Measurements from ENCODE around the gene DLG2.

Gene DLG2

DNA sequence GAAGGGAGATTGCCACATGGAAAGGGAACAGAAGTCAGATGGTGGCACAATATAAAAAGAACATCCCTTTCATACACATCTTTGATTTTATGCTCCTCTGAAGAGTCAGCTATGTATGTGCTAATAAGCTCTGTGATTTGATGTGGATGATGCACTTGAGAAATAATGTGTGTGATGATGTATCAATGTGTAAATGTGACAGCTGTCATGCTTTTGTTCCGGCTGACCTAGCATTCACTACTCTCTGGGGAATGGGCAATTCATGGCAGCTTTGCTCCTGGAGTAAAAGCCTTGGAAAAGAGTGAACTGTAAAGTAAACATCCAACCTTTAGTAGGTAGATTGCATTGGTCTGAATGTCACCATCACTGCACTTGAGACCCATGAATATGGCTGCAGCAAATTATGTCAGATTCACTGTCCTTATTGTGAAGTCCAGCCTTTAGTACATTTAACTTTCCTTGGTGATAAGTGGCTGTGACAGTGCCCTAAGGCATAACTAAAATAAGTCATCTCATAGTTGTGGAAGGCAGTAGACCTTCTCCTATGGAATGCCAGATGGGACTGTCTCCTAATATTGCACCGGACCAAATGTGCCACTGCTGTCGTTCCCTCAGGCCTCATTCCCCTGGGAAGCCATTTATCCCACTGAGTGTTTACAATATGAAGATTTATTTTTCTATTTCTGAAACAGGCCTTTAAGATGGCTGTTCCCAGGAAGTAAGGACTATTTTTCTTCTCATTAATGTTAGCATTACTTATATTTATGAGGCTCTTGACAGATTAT, 2162.8 kb downstream of the DLG2 start:
- TF ChIP-seq, protein P1, sequence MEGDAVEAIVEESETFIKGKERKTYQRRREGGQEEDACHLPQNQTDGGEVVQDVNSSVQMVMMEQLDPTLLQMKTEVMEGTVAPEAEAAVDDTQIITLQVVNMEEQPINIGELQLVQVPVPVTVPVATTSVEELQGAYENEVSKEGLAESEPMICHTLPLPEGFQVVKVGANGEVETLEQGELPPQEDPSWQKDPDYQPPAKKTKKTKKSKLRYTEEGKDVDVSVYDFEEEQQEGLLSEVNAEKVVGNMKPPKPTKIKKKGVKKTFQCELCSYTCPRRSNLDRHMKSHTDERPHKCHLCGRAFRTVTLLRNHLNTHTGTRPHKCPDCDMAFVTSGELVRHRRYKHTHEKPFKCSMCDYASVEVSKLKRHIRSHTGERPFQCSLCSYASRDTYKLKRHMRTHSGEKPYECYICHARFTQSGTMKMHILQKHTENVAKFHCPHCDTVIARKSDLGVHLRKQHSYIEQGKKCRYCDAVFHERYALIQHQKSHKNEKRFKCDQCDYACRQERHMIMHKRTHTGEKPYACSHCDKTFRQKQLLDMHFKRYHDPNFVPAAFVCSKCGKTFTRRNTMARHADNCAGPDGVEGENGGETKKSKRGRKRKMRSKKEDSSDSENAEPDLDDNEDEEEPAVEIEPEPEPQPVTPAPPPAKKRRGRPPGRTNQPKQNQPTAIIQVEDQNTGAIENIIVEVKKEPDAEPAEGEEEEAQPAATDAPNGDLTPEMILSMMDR (IDR thresholded peaks at IDR 0.05; ENCODE audit: borderline replicate concordance, insufficient read depth, low read depth, low read length): no peak
- no peak overlapping the region for H3K4me3 ChIP-seq (ENCODE audit: low read depth, low read length)

DNA sequence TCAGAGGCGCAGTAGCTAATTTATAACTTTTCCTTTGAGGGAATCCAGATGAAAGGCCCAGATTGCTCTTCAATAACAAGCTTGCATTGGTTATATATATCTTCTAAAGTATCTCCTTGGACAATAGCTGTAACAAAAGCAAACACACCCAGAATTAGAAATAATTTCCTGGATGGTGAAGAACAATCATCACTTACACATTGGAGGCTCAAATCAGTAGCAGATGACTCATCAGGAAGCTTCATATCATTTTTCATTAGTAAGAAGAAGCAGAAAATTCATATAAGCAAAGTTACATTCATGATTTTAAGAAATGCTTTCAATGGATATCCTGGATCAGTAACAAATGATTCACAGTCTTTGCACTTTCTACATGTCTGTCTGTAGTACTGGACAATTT, 2167.3 kb downstream of the DLG2 start:
- TF ChIP-seq, protein P1 (IDR thresholded peaks at IDR 0.05; ENCODE audit: borderline replicate concordance, insufficient read depth, low read depth, low read length): no peak
- H3K4me3 ChIP-seq (ENCODE audit: low read depth, low read length): no peak overlapping the region

DNA sequence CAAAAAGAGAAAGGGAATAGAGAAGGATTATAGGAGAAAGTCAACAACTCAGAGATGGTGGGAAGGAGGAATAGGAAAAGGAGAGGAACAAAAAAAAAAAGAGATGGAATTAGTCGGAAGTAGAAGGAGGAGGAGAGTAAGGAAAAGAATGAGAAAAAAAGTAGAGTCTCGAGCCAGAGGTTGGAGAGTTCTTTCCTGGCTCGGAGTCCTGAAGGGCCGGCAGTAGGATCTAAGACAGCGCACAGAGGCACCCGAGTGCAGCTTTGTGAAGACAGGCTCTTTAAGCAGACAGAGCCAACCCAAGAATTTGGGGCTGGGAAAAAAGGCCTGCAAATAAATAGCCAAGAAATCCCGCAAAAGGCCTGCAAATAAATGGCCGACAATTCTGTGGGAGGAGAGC, 2170.6 kb downstream of the DLG2 start:
- no peak overlapping the region for H3K4me3 ChIP-seq (ENCODE audit: low read depth, low read length)
- TF ChIP-seq, protein P1 (IDR thresholded peaks at IDR 0.05; ENCODE audit: borderline replicate concordance, insufficient read depth, low read depth, low read length): no peak

DNA sequence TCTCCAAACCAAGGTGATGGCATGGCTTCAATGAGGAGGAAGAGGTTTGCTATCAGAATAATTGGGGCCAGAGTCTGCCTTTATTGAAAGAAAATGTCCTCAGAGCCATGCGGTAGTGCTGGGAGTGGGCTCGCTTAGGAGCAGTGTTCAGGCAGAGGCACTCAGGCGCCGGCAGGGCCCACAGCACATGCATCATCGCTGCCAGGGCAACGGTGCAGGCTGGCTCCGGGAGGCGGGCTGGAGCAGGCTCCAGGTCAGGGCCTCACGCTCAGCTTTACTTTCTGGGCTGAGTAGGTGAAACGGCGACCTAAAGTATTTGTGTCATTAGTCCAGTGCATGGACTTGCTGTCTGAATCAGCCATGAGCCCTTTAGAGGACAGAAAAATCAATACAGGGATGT, 2171.1 kb downstream of the DLG2 start:
- TF ChIP-seq, protein P1 (IDR thresholded peaks at IDR 0.05; ENCODE audit: borderline replicate concordance, insufficient read depth, low read depth, low read length): no peak
- no peak overlapping the region for H3K4me3 ChIP-seq (ENCODE audit: low read depth, low read length)

DNA sequence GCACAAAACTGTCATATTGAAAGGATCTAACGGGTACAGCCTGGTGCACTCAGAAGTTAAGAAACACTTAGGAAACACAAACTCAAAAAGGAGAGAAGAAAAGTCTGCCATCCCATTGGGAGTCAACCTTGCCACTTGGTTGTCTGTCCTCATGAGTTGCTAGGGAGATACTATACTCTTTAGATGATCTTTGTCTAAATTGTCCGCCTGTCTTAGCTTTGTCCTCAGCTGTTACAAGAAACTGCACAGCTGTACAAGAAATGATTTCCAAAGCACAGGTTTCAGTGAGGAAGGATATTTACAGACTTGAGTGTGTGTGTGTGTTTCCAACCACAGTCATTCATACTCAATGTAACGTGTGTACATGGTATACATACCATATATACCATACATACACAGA, 2171.8 kb downstream of the DLG2 start:
- TF ChIP-seq, protein P1 (IDR thresholded peaks at IDR 0.05; ENCODE audit: borderline replicate concordance, insufficient read depth, low read depth, low read length): no peak
- no peak overlapping the region for H3K4me3 ChIP-seq (ENCODE audit: low read depth, low read length)

DNA sequence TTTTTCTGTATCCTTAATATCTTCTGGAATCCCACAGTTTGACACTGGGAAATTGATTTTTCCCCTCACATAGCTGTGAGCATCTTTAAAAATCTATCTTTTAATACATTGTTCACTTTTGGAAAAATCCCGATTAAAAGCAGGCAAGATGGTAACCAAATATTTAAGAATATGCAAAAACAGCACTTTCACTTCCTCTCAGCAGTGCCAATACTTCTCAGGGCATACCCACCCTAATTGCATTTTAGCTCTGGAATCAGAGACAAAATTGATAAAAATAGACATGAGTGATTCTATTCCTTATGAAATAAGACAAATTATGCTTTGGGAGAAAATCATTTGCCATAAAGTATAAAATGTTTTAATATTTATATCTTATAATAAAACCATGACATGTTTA, 2172.5 kb downstream of the DLG2 start:
- TF ChIP-seq, protein P1 (IDR thresholded peaks at IDR 0.05; ENCODE audit: borderline replicate concordance, insufficient read depth, low read depth, low read length): no peak

DNA sequence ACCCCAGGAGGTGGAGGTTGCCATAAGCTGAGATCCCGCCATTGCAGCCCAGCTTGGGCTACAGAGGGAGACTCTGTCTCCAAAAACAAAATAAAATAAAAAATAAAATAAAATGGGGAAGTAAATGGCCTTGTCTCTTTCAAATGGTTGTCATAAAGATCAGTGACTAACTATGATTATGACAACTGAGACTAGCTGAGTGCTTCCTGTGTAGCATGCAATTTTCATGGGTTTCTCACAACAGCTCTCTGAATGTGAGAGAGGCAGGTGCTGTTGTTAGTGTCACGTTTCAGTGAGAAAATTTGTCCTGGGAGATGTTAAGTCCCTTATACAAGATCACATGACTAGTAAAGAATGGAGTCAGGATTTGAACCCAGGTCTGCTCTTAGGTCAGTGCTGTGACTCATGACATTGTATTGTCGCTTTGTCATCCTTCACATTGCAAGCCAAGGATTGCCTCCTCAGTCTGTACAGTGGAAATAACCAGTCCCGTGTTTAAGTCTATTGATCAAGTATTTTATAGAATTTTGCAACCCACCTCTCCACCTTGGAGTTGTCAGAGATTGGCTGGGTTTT, 2177.7 kb downstream of the DLG2 start:
- TF ChIP-seq, protein P1 (IDR thresholded peaks at IDR 0.05; ENCODE audit: borderline replicate concordance, insufficient read depth, low read depth, low read length): no peak
- H3K4me3 ChIP-seq (ENCODE audit: low read depth, low read length): no peak overlapping the region

More for the DNA sequence above, 2172.5 kb downstream of the DLG2 start:
- no peak overlapping the region for H3K4me3 ChIP-seq (ENCODE audit: low read depth, low read length)

Data from GM12875 (cell line).